Neural crest cell (in vitro differentiated cells): ENCODE data around the gene LINC01488. TPM values are rescaled to one million over a fixed set of nuclear protein-coding genes. Genes with fewer than 3 reads are reported as not detected.

Source experiments
- DNase-seq: peaks from one replicate; pipeline ENCODE4 v3.0.0; 2021; ENCODE audit warnings: low read depth, mixed read lengths, low spot score
- H3K27ac Mint-ChIP-seq: one replicate; pipeline ENCODE4 v1.8.0; 2021; ENCODE audit warnings: mild to moderate bottlenecking, mixed read lengths; ENCODE audit not compliant: unreplicated experiment
- H3K27me3 Mint-ChIP-seq: 2 replicates; pipeline ENCODE4 v1.8.0; 2021; ENCODE audit warnings: low read depth, mild to moderate bottlenecking, mixed read lengths
- H3K36me3 Mint-ChIP-seq: 2 replicates; pipeline ENCODE4 v1.8.0; 2021; ENCODE audit warnings: low read depth, mild to moderate bottlenecking, mixed read lengths
- H3K4me1 Mint-ChIP-seq: 2 replicates; pipeline ENCODE4 v1.8.0; 2021; ENCODE audit warnings: mixed read lengths
- H3K4me3 Mint-ChIP-seq: one replicate; pipeline ENCODE4 v1.8.0; 2021; ENCODE audit warnings: mild to moderate bottlenecking, mixed read lengths
- H3K9me3 Mint-ChIP-seq: 2 replicates; pipeline ENCODE4 v1.8.0; 2021; ENCODE audit warnings: mixed read lengths
- total RNA-seq: library from RNA; stranded (reverse); gene quantifications from 2 replicates; pipeline ENCODE4 v1.2.1, GENCODE V29; 2021
- TF ChIP-seq, protein P1 (sequence below): fragments of 200-600 bp; sonication (generic); conservative IDR thresholded peaks from 2 replicates; pipeline ENCODE4 v1.5.0; 2021; ENCODE audit warnings: antibody characterized with exemption, mild to moderate bottlenecking

The LINC01488 gene
- total RNA-seq, 1 donor from 2014 or later, result not detected

DNA sequence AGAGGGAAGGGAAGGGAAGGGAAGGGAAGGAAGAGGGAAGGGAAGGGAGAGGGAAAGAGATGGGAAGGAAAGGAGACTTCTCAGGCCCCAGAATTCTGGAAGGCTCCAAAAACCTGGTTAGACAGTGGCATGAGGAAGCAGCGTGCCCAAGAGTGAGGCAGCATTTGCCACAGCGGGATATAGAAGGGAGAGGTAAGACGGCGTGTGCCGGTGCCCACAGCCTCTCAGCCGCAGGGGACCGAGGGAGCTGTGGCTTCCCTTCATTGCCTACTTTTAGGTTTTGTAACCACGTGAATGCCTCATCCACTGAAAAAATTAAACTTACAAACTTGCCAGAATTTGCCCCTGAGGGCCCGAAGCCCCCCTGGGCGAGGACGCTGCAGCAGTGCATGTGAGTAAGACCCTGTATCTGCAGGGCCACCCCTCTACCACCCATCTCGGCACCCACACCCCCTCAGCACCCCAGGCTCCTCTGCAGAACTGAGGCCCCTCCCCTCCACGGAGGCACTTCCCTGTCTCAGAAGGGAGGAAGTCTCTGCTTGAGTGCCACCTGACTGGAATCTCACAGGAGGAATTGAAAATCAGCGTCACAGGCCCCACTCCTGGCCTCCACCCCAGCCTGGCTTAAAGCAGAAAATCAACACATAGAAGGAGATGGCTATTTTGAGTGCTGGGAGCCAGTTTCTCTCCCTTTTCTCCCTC lies 58.1 kb downstream of the LINC01488 start:
- Mint-ChIP-seq H3K27me3 (no peaks in the 10 kb centered on the region), H3K36me3 (no peaks in the 10 kb centered on the region), H3K9me3 (no peaks in the 10 kb centered on the region), H3K27ac (peak overlapping the region; percentile 20), H3K4me1 (peaks cover 13% of the 10 kb centered on the region), H3K4me3 (no peak overlapping the region)
- TF ChIP-seq, protein P1, sequence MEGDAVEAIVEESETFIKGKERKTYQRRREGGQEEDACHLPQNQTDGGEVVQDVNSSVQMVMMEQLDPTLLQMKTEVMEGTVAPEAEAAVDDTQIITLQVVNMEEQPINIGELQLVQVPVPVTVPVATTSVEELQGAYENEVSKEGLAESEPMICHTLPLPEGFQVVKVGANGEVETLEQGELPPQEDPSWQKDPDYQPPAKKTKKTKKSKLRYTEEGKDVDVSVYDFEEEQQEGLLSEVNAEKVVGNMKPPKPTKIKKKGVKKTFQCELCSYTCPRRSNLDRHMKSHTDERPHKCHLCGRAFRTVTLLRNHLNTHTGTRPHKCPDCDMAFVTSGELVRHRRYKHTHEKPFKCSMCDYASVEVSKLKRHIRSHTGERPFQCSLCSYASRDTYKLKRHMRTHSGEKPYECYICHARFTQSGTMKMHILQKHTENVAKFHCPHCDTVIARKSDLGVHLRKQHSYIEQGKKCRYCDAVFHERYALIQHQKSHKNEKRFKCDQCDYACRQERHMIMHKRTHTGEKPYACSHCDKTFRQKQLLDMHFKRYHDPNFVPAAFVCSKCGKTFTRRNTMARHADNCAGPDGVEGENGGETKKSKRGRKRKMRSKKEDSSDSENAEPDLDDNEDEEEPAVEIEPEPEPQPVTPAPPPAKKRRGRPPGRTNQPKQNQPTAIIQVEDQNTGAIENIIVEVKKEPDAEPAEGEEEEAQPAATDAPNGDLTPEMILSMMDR, result no peak
- DNase-seq, result no peak

DNA sequence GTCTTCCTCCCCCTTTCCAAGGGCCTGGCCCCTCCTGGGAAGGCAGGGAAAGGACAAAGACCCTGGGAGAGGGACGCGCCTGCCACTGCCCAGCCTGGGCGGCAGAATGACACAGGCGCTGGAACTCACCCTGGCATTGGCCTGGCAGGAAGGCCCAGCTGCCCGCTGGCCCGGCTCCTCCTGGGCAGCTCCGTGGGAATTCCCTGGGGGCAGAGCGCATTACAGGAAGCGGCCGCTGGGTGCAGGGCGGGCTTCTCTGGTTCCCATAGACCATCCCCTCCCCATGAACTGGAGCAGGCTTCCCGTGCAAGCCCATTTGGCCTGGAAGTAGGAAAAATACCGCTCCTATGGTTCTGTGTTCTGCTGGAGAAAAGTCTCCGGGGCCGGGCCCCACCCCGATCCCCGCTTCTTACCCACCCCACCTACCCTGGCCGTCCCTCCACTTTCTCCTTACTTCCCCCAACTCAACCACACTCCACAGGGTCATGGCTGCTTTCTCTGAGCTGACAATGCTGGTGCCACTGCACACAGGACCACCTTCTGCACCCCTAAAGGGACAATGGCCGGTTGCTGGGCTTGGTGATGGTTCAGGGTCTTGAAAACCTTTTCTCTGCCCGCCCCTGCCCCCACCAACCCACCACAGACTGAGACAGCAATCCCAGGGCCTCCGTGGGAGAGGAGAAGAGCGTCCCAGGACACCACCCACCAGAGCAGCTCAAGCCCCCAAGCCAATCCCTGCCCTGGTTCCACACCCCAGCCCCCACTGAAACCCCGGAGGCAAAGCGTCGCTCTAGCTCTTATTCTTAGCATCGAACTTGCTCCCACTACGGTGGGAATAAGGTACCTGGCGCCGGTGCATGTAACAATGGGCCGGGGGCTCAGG lies 58.9 kb downstream of the LINC01488 start:
- H3K9me3 Mint-ChIP-seq, result no peaks in the 10 kb centered on the region
- H3K27me3 Mint-ChIP-seq, result no peaks in the 10 kb centered on the region
- peaks cover 15% of the 10 kb centered on the region for H3K4me1 Mint-ChIP-seq
- TF ChIP-seq, protein P1, result no peak
- no peak overlapping the region for H3K4me3 Mint-ChIP-seq
- H3K27ac Mint-ChIP-seq, result no peak overlapping the region
- no peak for DNase-seq
- no peaks in the 10 kb centered on the region for H3K36me3 Mint-ChIP-seq

DNA sequence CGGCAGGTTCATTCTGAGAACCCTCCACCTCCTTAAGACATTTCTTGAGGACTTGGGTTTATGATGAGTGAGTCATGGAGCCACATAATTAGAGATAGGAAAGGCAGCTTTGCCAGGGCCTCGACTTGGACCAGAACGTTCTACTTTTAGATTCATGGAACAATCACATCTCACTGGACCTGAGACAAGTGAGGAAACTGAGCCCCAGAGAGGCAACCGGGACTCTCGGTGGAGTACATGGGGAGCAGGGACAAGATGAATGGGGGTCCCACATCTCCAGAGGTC lies 59.5 kb downstream of the LINC01488 start:
- Mint-ChIP-seq H3K36me3 (no peaks in the 10 kb centered on the region), H3K4me3 (no peak overlapping the region), H3K27me3 (no peaks in the 10 kb centered on the region), H3K9me3 (no peaks in the 10 kb centered on the region), H3K27ac (no peak overlapping the region), H3K4me1 (peaks cover 17% of the 10 kb centered on the region)
- no peak for DNase-seq
- TF ChIP-seq, protein P1, result no peak

DNA sequence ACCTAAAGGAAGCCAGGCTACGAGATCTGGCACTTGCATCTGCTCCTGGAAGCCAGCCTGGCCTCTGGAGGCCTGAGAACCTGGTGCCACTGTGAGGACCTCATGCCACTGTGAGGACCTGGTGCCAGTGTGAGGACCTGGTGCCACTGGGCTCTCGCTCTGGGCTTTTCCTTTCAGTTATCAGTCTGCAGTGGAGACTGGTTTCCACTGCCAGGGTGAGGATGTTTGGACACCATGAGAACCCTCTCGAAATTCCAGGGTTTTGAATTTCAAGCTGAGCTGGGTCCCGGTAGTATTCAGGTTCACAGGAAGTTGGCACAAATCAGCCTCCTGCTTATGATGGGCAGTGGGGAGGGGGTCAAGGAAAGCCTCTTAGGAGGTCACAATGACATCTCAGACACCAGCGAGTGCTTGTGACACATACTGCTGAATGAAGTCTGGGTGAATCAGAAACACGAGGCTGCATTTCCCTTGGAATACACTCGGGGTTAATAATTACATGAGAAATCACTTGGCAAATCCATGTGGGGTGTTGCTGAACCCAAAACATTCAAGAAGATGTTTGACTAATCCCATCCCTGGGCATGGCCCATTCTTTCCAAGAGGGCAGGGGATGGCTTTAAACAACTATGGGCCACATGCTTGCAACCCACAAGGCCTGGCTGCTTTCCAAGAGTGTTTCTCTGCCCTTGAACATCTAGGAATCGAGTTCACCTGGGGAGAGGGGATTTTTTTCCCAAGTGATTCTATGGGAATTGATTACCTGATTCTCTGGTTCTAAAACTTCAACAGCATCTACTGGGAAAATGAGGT lies 60.2 kb downstream of the LINC01488 start:
- Mint-ChIP-seq H3K4me3 (no peak overlapping the region), H3K27ac (no peak overlapping the region), H3K36me3 (no peaks in the 10 kb centered on the region), H3K4me1 (peaks cover 17% of the 10 kb centered on the region), H3K27me3 (no peaks in the 10 kb centered on the region), H3K9me3 (no peaks in the 10 kb centered on the region)
- TF ChIP-seq, protein P1, result no peak
- DNase-seq, result no peak

DNA sequence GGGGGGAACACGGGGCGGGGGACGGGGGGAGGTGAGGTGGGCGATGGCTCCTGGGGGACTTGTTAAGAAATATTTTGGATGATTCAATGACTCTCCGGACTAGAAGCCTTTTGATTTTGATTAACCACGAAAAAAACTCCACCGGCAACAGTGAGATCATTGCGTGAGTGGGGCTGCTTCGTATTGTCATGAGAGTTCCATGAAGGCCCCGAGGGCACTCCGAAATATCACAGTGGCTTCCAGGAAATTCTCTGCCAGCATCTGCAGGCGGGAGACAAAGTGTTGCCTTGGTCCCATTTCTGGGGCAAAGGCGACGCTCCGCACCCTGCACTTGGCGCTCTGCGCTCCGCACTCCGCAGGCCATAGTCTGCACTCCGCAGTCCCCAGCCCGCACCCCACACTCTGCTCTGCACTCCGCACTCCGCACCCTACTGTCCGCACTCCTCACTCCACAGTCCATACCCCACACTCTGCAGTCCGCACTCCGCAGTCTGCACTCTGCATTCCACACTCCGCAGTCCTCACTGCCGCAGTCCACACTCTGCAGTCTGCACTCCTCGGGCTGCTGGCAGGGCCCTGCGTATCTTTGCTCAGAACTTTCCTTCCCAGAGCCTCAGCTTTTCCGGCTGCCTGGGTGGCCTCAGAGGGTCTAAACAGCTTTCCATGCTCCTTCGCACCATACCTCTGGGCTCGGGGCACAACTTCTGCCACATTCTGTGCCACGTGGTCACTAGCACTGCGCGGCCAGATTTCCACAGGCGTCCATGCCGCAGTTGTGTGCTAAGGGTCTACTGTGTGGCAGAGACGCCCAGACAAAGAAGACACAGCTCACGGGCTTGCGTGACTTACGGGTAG lies 61.1 kb downstream of the LINC01488 start:
- no peak overlapping the region for H3K4me3 Mint-ChIP-seq
- no peak for DNase-seq
- H3K9me3 Mint-ChIP-seq, result no peaks in the 10 kb centered on the region
- TF ChIP-seq, protein P1, result no peak
- no peaks in the 10 kb centered on the region for H3K36me3 Mint-ChIP-seq
- H3K27me3 Mint-ChIP-seq, result no peaks in the 10 kb centered on the region
- H3K27ac Mint-ChIP-seq, result no peak overlapping the region
- H3K4me1 Mint-ChIP-seq, result peaks cover 17% of the 10 kb centered on the region
